ENCODE measurements around the gene SPAG5. TPM values are rescaled to one million over a fixed set of nuclear protein-coding genes. Genes with fewer than 3 reads are reported as not detected.

Gene SPAG5
- total and polyA plus RNA-seq, 11 donors, result 0.39 to 11.6 (median 1.2) TPM

- no peaks in the 10 kb centered on the region for H3K9me3 ChIP-seq
- H3K4me1 ChIP-seq, result no peaks in the 10 kb centered on the region
- no peak overlapping the region for H3K4me3 ChIP-seq
- H3K36me3 ChIP-seq, result no peaks in the 10 kb centered on the region
- no peak overlapping the region for H3K27ac ChIP-seq
- TF ChIP-seq POLR2A (IDR thresholded peaks at IDR 0.05) (no peak), CTCF (IDR thresholded peaks at IDR 0.05) (no peak)
- DNase-seq (no peak), ATAC-seq (no peak)
- intact Hi-C loops (cut with DNase I), result loop anchor here in 6 of 10 donors (5.0 kb wide), 3 partner anchors 33 to 43 kb away; no protein-coding TSS in a partner anchor
- 72 to 87% (median 86%) methylated on average over 9 to 11 of the region's 11 CpGs for WGBS, 4 donors
- H3K27me3 ChIP-seq, result peaks cover 0 to 6% (median 0%) of the 10 kb centered on the region in 9 donors
Measured at GRCh38 chr17:28534740-28535375, 64.0 kb downstream of the SPAG5 start.

- TF ChIP-seq POLR2A (IDR thresholded peaks at IDR 0.05) (no peak), CTCF (IDR thresholded peaks at IDR 0.05) (no peak)
- ATAC-seq (no peak), DNase-seq (no peak)
- Histone ChIP-seq H3K4me3 (no peak overlapping the region), H3K27ac (no peak overlapping the region), H3K4me1 (no peaks in the 10 kb centered on the region), H3K9me3 (no peaks in the 10 kb centered on the region), H3K36me3 (no peaks in the 10 kb centered on the region), H3K27me3 (peaks cover 0 to 6% (median 0%) of the 10 kb centered on the region in 9 donors)
- intact Hi-C loops (cut with DNase I), result loop anchor here in 1 of 10 donors (5.0 kb wide), 1 partner anchor 36 kb away; no protein-coding TSS in a partner anchor
- 83 to 86% (median 84%) methylated on average over 8 to 16 of the region's 16 CpGs for WGBS, 4 donors
Measured at GRCh38 chr17:28533091-28533807, 65.6 kb downstream of the SPAG5 start.

GRCh38 chr17:28532050-28532960, 66.5 kb downstream of the SPAG5 start:
- intact Hi-C loops (cut with DNase I), result loop anchor here in 1 of 10 donors (5.0 kb wide), 1 partner anchor 35 kb away; no protein-coding TSS in a partner anchor

GRCh38 chr17:28530926-28531325, 67.9 kb downstream of the SPAG5 start:
- DNase-seq (no peak), ATAC-seq (no peak)
- intact Hi-C loops (cut with DNase I), result loop anchor here in 1 of 10 donors (5.0 kb wide), 1 partner anchor 34 kb away; no protein-coding TSS in a partner anchor
- Histone ChIP-seq H3K4me3 (no peak overlapping the region), H3K27me3 (peaks cover 0 to 6% (median 0%) of the 10 kb centered on the region in 9 donors), H3K36me3 (no peaks in the 10 kb centered on the region), H3K9me3 (no peaks in the 10 kb centered on the region), H3K4me1 (no peaks in the 10 kb centered on the region), H3K27ac (no peak overlapping the region)
- WGBS, 4 donors, result 72 to 75% (median 73%) methylated on average over 6 to 7 of the region's 7 CpGs
- no peak for TF ChIP-seq POLR2A (IDR thresholded peaks at IDR 0.05)

More at GRCh38 chr17:28532050-28532960, 66.5 kb downstream of the SPAG5 start:
- no peaks in the 10 kb centered on the region for H3K4me1 ChIP-seq
- peaks cover 0 to 6% (median 0%) of the 10 kb centered on the region in 9 donors for H3K27me3 ChIP-seq
- no peak overlapping the region for H3K27ac ChIP-seq
- no peaks in the 10 kb centered on the region for H3K36me3 ChIP-seq
- no peak for ATAC-seq
- WGBS, 4 donors, result 60 to 83% (median 77%) methylated on average over 3 to 7 of the region's 7 CpGs
- no peak for TF ChIP-seq POLR2A (IDR thresholded peaks at IDR 0.05)
- H3K4me3 ChIP-seq, result no peak overlapping the region
- no peak for DNase-seq
- no peaks in the 10 kb centered on the region for H3K9me3 ChIP-seq

All from heart left ventricle (tissue), 16 donors.